ENCODE results near the gene DES.

The DES gene

GRCh38 chr2:219475697-219476651 is 57.8 kb downstream of the DES start:
- peak; percentile 14 for DNase-seq
